OCI-LY7 (cell line): ENCODE data around the gene ARIH2. TPM values are rescaled to one million over a fixed set of nuclear protein-coding genes. Genes with fewer than 3 reads are reported as not detected.
A peak's percentile ranks its signal among the peaks of the same experiment; 100 is the strongest.

ENCODE experiments used
- BruUV-seq: library from RNA; stranded (reverse); fragments of 400-500 nt; replicated peaks from 2 replicates; lab custom pipeline; 2021; lab: Mats Ljungman, UMichigan
- CTCF ChIA-PET: fragments of 300-600 bp; sonication (Branson Sonifier 250); formaldehyde crosslinking; loops from one replicate; lab custom pipeline; 2022; ENCODE audit warnings: antibody characterized with exemption; ENCODE audit not compliant: unreplicated experiment; lab: Charles Lee
- POLR2A ChIA-PET: fragments of 300-600 bp; sonication (Branson Sonifier 250); formaldehyde crosslinking; loops from one replicate; lab custom pipeline; 2022; ENCODE audit warnings: antibody characterized with exemption; lab: Charles Lee
- DNase-seq: peaks from one replicate; pipeline ENCODE4 v3.0.0-alpha.2; 2015; ENCODE audit warnings: low spot score
- H2AFZ ChIP-seq: fragments of 200-600 bp; sonication (generic), shearing (Covaris generic); 2 replicates; pipeline ENCODE4 v1.6.1; 2014; ENCODE audit warnings: mild to moderate bottlenecking, antibody characterized with exemption, low read length, moderate library complexity
- H3K27ac ChIP-seq: fragments of 200-600 bp; sonication (generic); 2 replicates; pipeline ENCODE4 v1.5.1; 2014; ENCODE audit warnings: mixed run types, low read depth, mild to moderate bottlenecking, moderate library complexity, low read length, inconsistent platforms; ENCODE audit not compliant: poor library complexity, severe bottlenecking
- H3K36me3 ChIP-seq: fragments of 200-600 bp; sonication (generic); 2 replicates; pipeline ENCODE4 v1.6.1; 2014; ENCODE audit warnings: mild to moderate bottlenecking, antibody characterized with exemption, low read length, moderate library complexity, mixed read lengths; ENCODE audit not compliant: insufficient read depth
- H3K4me1 ChIP-seq: fragments of 200-600 bp; sonication (generic); 2 replicates; pipeline ENCODE4 v1.5.1; 2014; ENCODE audit warnings: mild to moderate bottlenecking, low read length; ENCODE audit not compliant: insufficient read depth, poor library complexity, severe bottlenecking
- H3K4me2 ChIP-seq: fragments of 200-600 bp; sonication (generic); 2 replicates; pipeline ENCODE4 v1.6.1; 2014; ENCODE audit warnings: mild to moderate bottlenecking, low read length
- H3K4me3 ChIP-seq: fragments of 200-600 bp; sonication (generic); 2 replicates; pipeline ENCODE4 v1.5.1; 2014; ENCODE audit warnings: mild to moderate bottlenecking, low read depth, low read length; ENCODE audit not compliant: poor library complexity, severe bottlenecking
- H3K79me2 ChIP-seq: fragments of 200-600 bp; sonication (generic); 2 replicates; pipeline ENCODE4 v1.6.1; 2016; ENCODE audit warnings: low read depth, mild to moderate bottlenecking, low read length, moderate library complexity, mixed read lengths; ENCODE audit not compliant: insufficient read depth
- H3K9me2 ChIP-seq: fragments of 200-600 bp; sonication (generic); 2 replicates; pipeline ENCODE4 v1.6.1; 2016; ENCODE audit warnings: mild to moderate bottlenecking, low read length, mixed read lengths; ENCODE audit not compliant: insufficient read depth
- H3K9me3 ChIP-seq: fragments of 200-600 bp; sonication (generic); 2 replicates; pipeline ENCODE4 v1.6.1; 2014; ENCODE audit warnings: mild to moderate bottlenecking, mixed run types, low read length, mixed read lengths
- H4K20me1 ChIP-seq: fragments of 200-600 bp; sonication (generic); 2 replicates; pipeline ENCODE4 v1.6.1; 2014; ENCODE audit warnings: mild to moderate bottlenecking, antibody characterized with exemption, low read length, moderate library complexity, mixed read lengths; ENCODE audit not compliant: insufficient read depth
- EZH2phosphoT487 ChIP-seq: fragments of 200-600 bp; sonication (generic); IDR thresholded peaks from 2 replicates; pipeline ENCODE4 v1.6.1; 2018; ENCODE audit warnings: low read depth, borderline replicate concordance, mild to moderate bottlenecking, mixed run types, antibody characterized with exemption, low read length, moderate library complexity, mixed read lengths
- intact Hi-C: fragments of 100-400 bp; cut with micrococcal nuclease; formaldehyde crosslinking; loops from one replicate; pipeline ENCODE4 v1.10.0; 2022; ENCODE audit not compliant: unreplicated experiment
- total RNA-seq, 2 experiments: library from RNA; depleted of rRNA in 1 of 2; stranded (reverse); fragments of >200 nt in 1 of 2; shearing (Covaris generic) in 1 of 2; gene quantifications; 2 replicates each; pipeline ENCODE4 v1.2.3, GENCODE V29; 2014 to 2022
- TF ChIP-seq, protein P1 (sequence below): fragments of 200-600 bp; sonication (generic); conservative IDR thresholded peaks from 2 replicates; pipeline ENCODE4 v1.5.1; 2014; ENCODE audit warnings: mild to moderate bottlenecking, antibody characterized with exemption, low read length, moderate library complexity, mixed read lengths

Gene ARIH2
- total RNA-seq, 2 experiments from 2014 or later, result 124 to 131 TPM

DNA sequence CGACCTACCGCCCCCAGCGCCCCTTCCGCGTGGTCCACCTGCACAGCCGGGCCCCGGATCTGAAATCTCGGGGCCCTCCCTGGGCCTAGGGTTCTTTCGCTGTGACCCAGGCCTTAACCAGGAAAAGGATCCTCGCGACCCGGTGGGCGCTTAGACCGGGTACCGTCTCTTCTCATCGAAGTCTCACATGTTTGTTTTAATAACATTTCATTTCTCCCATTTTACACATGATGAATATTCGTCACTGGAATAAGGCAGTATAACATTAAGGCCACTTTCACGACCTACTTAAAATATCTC is 100.0 kb downstream of the ARIH2 start:
- H3K4me3 ChIP-seq, result peak overlapping the region; percentile 80
- DNase-seq, result no peak
- ChIA-PET CTCF (no interaction called here), POLR2A (interaction anchor here (2.0 kb wide), 1 partner anchor 27 kb away, joined by 6 read pairs; no protein-coding TSS in a partner anchor)
- peaks cover 47% of the 10 kb centered on the region for H3K36me3 ChIP-seq
- peaks cover 31% of the 10 kb centered on the region for H3K4me1 ChIP-seq
- H3K79me2 ChIP-seq, result peaks cover 34% of the 10 kb centered on the region; the same call in 1 of the 2 replicates
- no peaks in the 10 kb centered on the region for H3K9me3 ChIP-seq
- H2AFZ ChIP-seq, result no peak overlapping the region; the same call in 1 of the 2 replicates
- peak overlapping the region; percentile 93 for H3K27ac ChIP-seq
- intact Hi-C loops, result no loop called here
- peak overlapping the region; percentile 90 for H3K4me2 ChIP-seq
- H4K20me1 ChIP-seq, result 0 out of 2 replicates have a peak, but pooled peaks cover 4% of the 10 kb centered on the region
- no peaks in the 10 kb centered on the region for H3K9me2 ChIP-seq
- TF ChIP-seq, protein P1, sequence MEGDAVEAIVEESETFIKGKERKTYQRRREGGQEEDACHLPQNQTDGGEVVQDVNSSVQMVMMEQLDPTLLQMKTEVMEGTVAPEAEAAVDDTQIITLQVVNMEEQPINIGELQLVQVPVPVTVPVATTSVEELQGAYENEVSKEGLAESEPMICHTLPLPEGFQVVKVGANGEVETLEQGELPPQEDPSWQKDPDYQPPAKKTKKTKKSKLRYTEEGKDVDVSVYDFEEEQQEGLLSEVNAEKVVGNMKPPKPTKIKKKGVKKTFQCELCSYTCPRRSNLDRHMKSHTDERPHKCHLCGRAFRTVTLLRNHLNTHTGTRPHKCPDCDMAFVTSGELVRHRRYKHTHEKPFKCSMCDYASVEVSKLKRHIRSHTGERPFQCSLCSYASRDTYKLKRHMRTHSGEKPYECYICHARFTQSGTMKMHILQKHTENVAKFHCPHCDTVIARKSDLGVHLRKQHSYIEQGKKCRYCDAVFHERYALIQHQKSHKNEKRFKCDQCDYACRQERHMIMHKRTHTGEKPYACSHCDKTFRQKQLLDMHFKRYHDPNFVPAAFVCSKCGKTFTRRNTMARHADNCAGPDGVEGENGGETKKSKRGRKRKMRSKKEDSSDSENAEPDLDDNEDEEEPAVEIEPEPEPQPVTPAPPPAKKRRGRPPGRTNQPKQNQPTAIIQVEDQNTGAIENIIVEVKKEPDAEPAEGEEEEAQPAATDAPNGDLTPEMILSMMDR, result no peak
- no peak for TF ChIP-seq EZH2phosphoT487
- BruUV-seq, result no TSS peak

DNA sequence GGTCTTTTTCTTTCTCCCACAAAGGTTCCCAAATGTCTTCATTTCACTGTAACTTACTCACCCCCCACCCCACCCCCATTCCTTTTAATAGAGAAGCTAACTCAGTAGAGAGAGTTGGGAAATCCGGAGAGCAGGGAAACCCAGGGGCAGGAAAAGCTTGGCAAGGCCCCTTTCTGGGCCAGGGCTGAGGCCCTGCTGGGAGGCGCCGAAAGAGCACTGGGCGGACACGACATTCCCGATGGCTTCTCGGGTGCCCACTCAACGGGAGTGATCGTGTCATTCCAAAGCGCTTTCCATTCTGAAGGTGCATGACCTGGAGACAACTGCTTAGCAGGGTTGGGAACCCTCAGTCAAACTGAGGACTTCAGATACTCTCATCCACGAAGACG is 101.3 kb downstream of the ARIH2 start:
- POLR2A ChIA-PET, result interaction anchor here (0.6 to 4.4 kb wide), 9 partner anchors 9 to 320 kb away, joined by 3 to 42 read pairs (median 4); partner anchors contain the start of genes IMPDH2, USP4 and WDR6
- intact Hi-C loops, result loop anchor here (2.0 to 5.0 kb wide), 3 partner anchors 31 to 782 kb away; partner anchors contain the start of genes APEH and INKA1
- Histone ChIP-seq H3K4me2 (peak overlapping the region; percentile 90), H3K9me2 (no peaks in the 10 kb centered on the region), H2AFZ (no peak overlapping the region), H3K4me3 (peak overlapping the region; percentile 80), H3K4me1 (peaks cover 44% of the 10 kb centered on the region), H3K27ac (peak overlapping the region; percentile 93), H3K36me3 (peaks cover 47% of the 10 kb centered on the region), H3K79me2 (peaks cover 41% of the 10 kb centered on the region; the same call in 1 of the 2 replicates), H3K9me3 (no peaks in the 10 kb centered on the region), H4K20me1 (0 out of 2 replicates have a peak, but pooled peaks cover 4% of the 10 kb centered on the region)
- CTCF ChIA-PET, result no interaction called here
- DNase-seq, result no peak
- TF ChIP-seq, protein P1, result no peak
- TF ChIP-seq EZH2phosphoT487, result no peak
- BruUV-seq, result no TSS peak
